Liver (tissue), 9 donors: ENCODE data around the gene SEC23IP. TPM values are rescaled to one million over a fixed set of nuclear protein-coding genes. Genes with fewer than 3 reads are reported as not detected.
"Not testable (repeated sequence)": the region's sequence is repeated elsewhere in the genome, so short reads cannot be mapped to it uniquely, and the experiment has no call there.

Source experiments
- DNase-seq: peaks from one replicate; pipeline ENCODE4 v3.0.0-alpha.2; 2017; ENCODE audit warnings: low spot score
- H3K27ac ChIP-seq, 2 donors: one replicate each; pipeline ENCODE4 v1.7.0; 2013; ENCODE audit warnings: inconsistent platforms in 2 of 2, low read length in 2 of 2, control low read depth in 1 of 2, low read depth in 1 of 2, mild to moderate bottlenecking in 1 of 2
- H3K27me3 ChIP-seq, 4 donors: one replicate each; pipeline versions ENCODE4 v1.6.1 to v1.7.0; 2013; ENCODE audit warnings: low read length in 3 of 4, inconsistent platforms in 1 of 4, mild to moderate bottlenecking in 1 of 4, moderate library complexity in 1 of 4; ENCODE audit not compliant: control insufficient read depth in 4 of 4, insufficient read depth in 4 of 4
- H3K36me3 ChIP-seq, 4 donors: one replicate each; pipeline versions ENCODE4 v1.6.1 to v1.7.0; 2013; ENCODE audit warnings: low read length in 3 of 4, mild to moderate bottlenecking in 3 of 4, low read depth in 1 of 4, moderate library complexity in 1 of 4; ENCODE audit not compliant: control insufficient read depth in 4 of 4, insufficient read depth in 3 of 4
- H3K4me1 ChIP-seq, 4 donors: one replicate each; pipeline versions ENCODE4 v1.6.1 to v1.7.0; 2013; ENCODE audit warnings: low read length in 3 of 4, mild to moderate bottlenecking in 3 of 4, moderate library complexity in 1 of 4; ENCODE audit not compliant: control insufficient read depth in 4 of 4, insufficient read depth in 4 of 4
- H3K4me3 ChIP-seq, 3 donors: one replicate each; pipeline versions ENCODE4 v1.6.1 to v1.7.0; 2013; ENCODE audit warnings: low read length in 3 of 3, control low read depth in 1 of 3, low read depth in 1 of 3, mild to moderate bottlenecking in 1 of 3
- H3K9ac ChIP-seq, 2 donors: one replicate each; pipeline ENCODE4 v1.7.0; 2013; ENCODE audit warnings: low read length in 2 of 2, mild to moderate bottlenecking in 2 of 2, moderate library complexity in 2 of 2, control low read depth in 1 of 2, low read depth in 1 of 2
- H3K9me3 ChIP-seq, 4 donors: one replicate each; pipeline versions ENCODE4 v1.6.1 to v1.7.0; 2013; ENCODE audit warnings: low read length in 3 of 4; ENCODE audit not compliant: control insufficient read depth in 4 of 4
- CTCF ChIP-seq: fragments of 150-350 bp; IDR thresholded peaks from 2 replicates; pipeline ENCODE4 v1.5.1; 2017; ENCODE audit warnings: improper control_type of control experiment, low read depth, low read length; ENCODE audit not compliant: missing input control
- EGR1 ChIP-seq, 2 donors: IDR thresholded peaks; 2 replicates each; pipeline ENCODE4 v1.6.1; 2016 to 2018; ENCODE audit warnings: antibody characterized with exemption in 2 of 2, low read depth in 2 of 2
- FOXA2 ChIP-seq: IDR thresholded peaks from 2 replicates; pipeline ENCODE4 v1.6.1; 2016; ENCODE audit warnings: antibody characterized with exemption
- GABPA ChIP-seq, 2 donors: IDR thresholded peaks in 1 of 2; conservative IDR thresholded peaks in 1 of 2; 2 replicates each; pipeline ENCODE4 v1.6.1; 2016; ENCODE audit warnings: antibody characterized with exemption in 2 of 2, mild to moderate bottlenecking in 1 of 2, moderate library complexity in 1 of 2
- HNF4A ChIP-seq, 2 donors: conservative IDR thresholded peaks; 2 replicates each; pipeline ENCODE4 v1.6.1; 2016; ENCODE audit warnings: antibody characterized with exemption in 2 of 2, mild to moderate bottlenecking in 2 of 2
- HNF4G ChIP-seq: IDR thresholded peaks from 2 replicates; pipeline ENCODE4 v1.6.1; 2016; ENCODE audit warnings: antibody characterized with exemption
- JUND ChIP-seq, 2 donors: IDR thresholded peaks; 2 replicates each; pipeline ENCODE4 v1.6.1; 2016; ENCODE audit warnings: antibody characterized with exemption in 2 of 2
- MAX ChIP-seq: IDR thresholded peaks from 2 replicates; pipeline ENCODE4 v1.6.1; 2016; ENCODE audit warnings: antibody characterized with exemption
- REST ChIP-seq: IDR thresholded peaks from 2 replicates; pipeline ENCODE4 v1.6.1; 2016; ENCODE audit warnings: antibody characterized with exemption, mild to moderate bottlenecking
- RXRA ChIP-seq, 2 donors: IDR thresholded peaks; 2 replicates each; pipeline ENCODE4 v1.6.1; 2017 to 2018; ENCODE audit warnings: antibody characterized with exemption in 2 of 2, mild to moderate bottlenecking in 1 of 2
- SP1 ChIP-seq: IDR thresholded peaks from 2 replicates; pipeline ENCODE4 v1.6.1; 2018; ENCODE audit warnings: antibody characterized with exemption, mild to moderate bottlenecking
- TAF1 ChIP-seq: conservative IDR thresholded peaks from 2 replicates; pipeline ENCODE4 v1.6.1; 2016; ENCODE audit warnings: antibody characterized with exemption, mild to moderate bottlenecking
- YY1 ChIP-seq: IDR thresholded peaks from 2 replicates; pipeline ENCODE4 v1.6.1; 2016; ENCODE audit warnings: antibody characterized with exemption, mild to moderate bottlenecking
- ZBTB33 ChIP-seq: IDR thresholded peaks from 2 replicates; pipeline ENCODE4 v1.6.1; 2016; ENCODE audit warnings: antibody characterized with exemption
- WGBS: extraction: QIAGEN DNeasy Blood & Tissue Kit; methylation state at CpG from one replicate; pipeline ENCODE4 v1.1.7; 2013; 5-methylcytosine and 5-hydroxymethylcytosine counted together
- polyA plus RNA-seq, 2 donors: library from polyadenylated mRNA; stranded (reverse) in 1 of 2; unstranded in 1 of 2; fragments of 200-250 nt in 1 of 2; fragments of >200 nt in 1 of 2; fragmentation: Nextera tagmentation in 1 of 2; extraction: Ambion mirVana in 1 of 2; gene quantifications; one replicate each; pipeline versions ENCODE4 v1.2.1 to v1.2.3, GENCODE V29; 2013 to 2015
- total RNA-seq, 2 donors: library from RNA; depleted of rRNA; stranded (reverse); fragments of >200 nt; gene quantifications; one replicate each; pipeline ENCODE4 v1.2.3, GENCODE V29; 2014
- donor health status: healthy.
- donor health status: healthy.
- donor health status: healthy.
- donor health status: healthy.
- donor health status: healthy.

The SEC23IP gene
- total and polyA plus RNA-seq, 4 donors, result 10.1 to 16.0 (median 12.6) TPM

- Histone ChIP-seq H3K4me1 (peaks cover 0 to 21% (median 12%) of the 10 kb centered on the region in 4 donors), H3K4me3 (peak overlapping the region; percentile 86 to 99 (median 94)), H3K9me3 (no peaks in the 10 kb centered on the region), H3K27me3 (no peaks in the 10 kb centered on the region), H3K36me3 (no peaks in the 10 kb centered on the region), H3K27ac (peak overlapping the region; percentile 79 to 82), H3K9ac (peak overlapping the region; percentile 83 to 88)
- no peak for TF ChIP-seq MAX
- peak; percentile 10 for TF ChIP-seq SP1
- TF ChIP-seq TAF1, result peak; percentile 45
- TF ChIP-seq YY1, result peak; percentile 96
- TF ChIP-seq GABPA (IDR thresholded peaks at IDR 0.05 in 1 of 2, conservative IDR thresholded peaks at IDR 0.05 in 1 of 2), result no peak
- WGBS, result under 1% methylated on average over 75 of the region's 75 CpGs
- DNase-seq, result peak; percentile 86
Observed at GRCh38 chr10:119872860-119873681, 19.5 kb upstream of the SEC23IP start.

- 88% methylated on average over 2 of the region's 2 CpGs for WGBS
- no peak for TF ChIP-seq TAF1
- no peak for TF ChIP-seq JUND (IDR thresholded peaks at IDR 0.05)
- no peak for TF ChIP-seq FOXA2
- TF ChIP-seq SP1, result no peak
- TF ChIP-seq HNF4G, result no peak
- no peak for TF ChIP-seq RXRA (IDR thresholded peaks at IDR 0.05)
- no peak for TF ChIP-seq EGR1 (IDR thresholded peaks at IDR 0.05; ENCODE audit: low read depth in 2 of 2)
- TF ChIP-seq ZBTB33, result no peak
- TF ChIP-seq MAX, result no peak
- TF ChIP-seq REST, result no peak
- no peak for TF ChIP-seq HNF4A (conservative IDR thresholded peaks at IDR 0.05)
- TF ChIP-seq YY1, result no peak
- TF ChIP-seq CTCF, result no peak
- no peak for TF ChIP-seq GABPA (IDR thresholded peaks at IDR 0.05 in 1 of 2, conservative IDR thresholded peaks at IDR 0.05 in 1 of 2)
- no peak overlapping the region for H3K27ac ChIP-seq
- H3K27me3 ChIP-seq, result no peaks in the 10 kb centered on the region
- H3K9ac ChIP-seq, result no peak overlapping the region
- no peak overlapping the region for H3K4me3 ChIP-seq
- H3K9me3 ChIP-seq, result no peaks in the 10 kb centered on the region
- no peaks in the 10 kb centered on the region for H3K36me3 ChIP-seq
- H3K4me1 ChIP-seq, result peaks cover 0 to 6% (median 4%) of the 10 kb centered on the region in 4 donors
- no peak for DNase-seq
Observed at GRCh38 chr10:119878524-119878923, 14.0 kb upstream of the SEC23IP start.

- not testable (repeated sequence) for DNase-seq, H3K4me3 ChIP-seq, H3K27me3 ChIP-seq, H3K27ac ChIP-seq, H3K9me3 ChIP-seq, H3K36me3 ChIP-seq, H3K4me1 ChIP-seq, H3K9ac ChIP-seq
- 89% methylated on average over 11 of the region's 11 CpGs for WGBS
Observed at GRCh38 chr10:119883901-119884611, 8.5 kb upstream of the SEC23IP start.
